K562 (cell line): ENCODE data around the gene SH3BP4. TPM values are rescaled to one million over a fixed set of nuclear protein-coding genes. Genes with fewer than 3 reads are reported as not detected.

Experiments
- ATAC-seq: fragments of 200-7000 bp; cut with Tn5 transposase; 3 replicates; pipeline ENCODE4 v1.9.1; 2020; ENCODE audit warnings: moderate library complexity
- BruUV-seq: library from RNA; stranded (reverse); fragments of 400-500 nt; replicated peaks from 2 replicates; lab custom pipeline; 2021; lab: Mats Ljungman, UMichigan
- CTCF ChIA-PET: fragments of 300-600 bp; formaldehyde crosslinking; extraction: SDS; loops from one replicate; lab custom pipeline; 2021; ENCODE audit warnings: low intra/inter-chr PET ratio; lab: Yijun Ruan, JAX
- POLR2A ChIA-PET: fragments of 300-600, 350-650 bp; sonication (Branson Sonifier 250); formaldehyde crosslinking; extraction: SDS; loops from one replicate; lab custom pipeline; 2021; ENCODE audit warnings: antibody characterized with exemption, inconsistent platforms; lab: Yijun Ruan, JAX
- DNase-seq, 4 experiments: peaks; one replicate each; pipeline versions ENCODE4 v3.0.0 to v3.0.0-alpha.2; 2011 to 2018; ENCODE audit warnings: low spot score in 3 of 4, mixed read lengths in 3 of 4; ENCODE audit errors: extremely low read depth in 1 of 4
- FAIRE-seq: peaks from 2 replicates; lab custom pipeline; 2011; peaks lifted over from hg19 to GRCh38; lab: Jason Lieb, UNC
- H2AFZ ChIP-seq: 2 replicates; pipeline ENCODE4 v1.6.0; 2011; ENCODE audit warnings: low read depth, low read length, control low read depth, inconsistent platforms
- H3K27ac ChIP-seq: fragments of 200-600 bp; 3 replicates; pipeline ENCODE4 v1.8.0; 2011; ENCODE audit warnings: low read depth, mild to moderate bottlenecking, control low read depth, inconsistent platforms, low read length, moderate library complexity, mixed read lengths; ENCODE audit errors: extremely low read depth
- H3K27me3 ChIP-seq, 2 experiments: fragments of 300-600 bp in 1 of 2; 2 replicates in 1 of 2; 3 replicates in 1 of 2; pipeline versions ENCODE4 v1.6.0 to v1.8.0; 2011; ENCODE audit warnings: inconsistent platforms in 2 of 2, low read length in 2 of 2, mild to moderate bottlenecking in 1 of 2, mixed read lengths in 1 of 2, moderate library complexity in 1 of 2; ENCODE audit not compliant: control insufficient read depth in 2 of 2, insufficient read depth in 2 of 2
- H3K36me3 ChIP-seq: fragments of 300-600 bp; 3 replicates; pipeline ENCODE4 v1.8.0; 2011; ENCODE audit warnings: mild to moderate bottlenecking, low read length, inconsistent platforms; ENCODE audit not compliant: control insufficient read depth, insufficient read depth
- H3K4me1 ChIP-seq, 2 experiments: fragments of 200-600 bp in 1 of 2; replicated peaks in 1 of 2; 2 replicates in 1 of 2; 3 replicates in 1 of 2; pipeline versions ENCODE4 v1.5.1 to v1.8.0; 2011; ENCODE audit warnings: inconsistent platforms in 2 of 2, low read length in 2 of 2, mild to moderate bottlenecking in 1 of 2, mixed read lengths in 1 of 2, moderate library complexity in 1 of 2; ENCODE audit not compliant: control insufficient read depth in 2 of 2, insufficient read depth in 2 of 2
- H3K4me2 ChIP-seq: 2 replicates; pipeline ENCODE4 v1.6.1; 2011; ENCODE audit warnings: low read length, control low read depth, inconsistent platforms, mixed read lengths; ENCODE audit not compliant: insufficient read depth
- H3K4me3 ChIP-seq: fragments of 200-600 bp; sonication (generic), shearing (Covaris generic); 2 replicates; pipeline ENCODE4 v1.5.1; 2016; ENCODE audit warnings: control low read depth, inconsistent platforms
- H3K79me2 ChIP-seq: fragments of 200-600 bp; 3 replicates; pipeline ENCODE4 v1.8.0; 2011; ENCODE audit warnings: low read length, inconsistent platforms; ENCODE audit not compliant: control insufficient read depth, insufficient read depth
- H3K9ac ChIP-seq, 2 experiments: 2 replicates each; pipeline versions ENCODE4 v1.6.0 to v1.6.1; 2011; ENCODE audit warnings: low read depth in 2 of 2, low read length in 2 of 2, control low read depth in 1 of 2, inconsistent platforms in 1 of 2, mild to moderate bottlenecking in 1 of 2, mixed read lengths in 1 of 2; ENCODE audit not compliant: insufficient read depth in 1 of 2
- H3K9me1 ChIP-seq: one replicate; pipeline ENCODE4 v1.6.0; 2011; ENCODE audit warnings: inconsistent platforms, mild to moderate bottlenecking, low read length, moderate library complexity; ENCODE audit not compliant: control insufficient read depth, insufficient read depth
- H3K9me3 ChIP-seq: replicated peaks from 2 replicates; pipeline ENCODE4 v1.5.1; 2011; ENCODE audit warnings: low read depth, low read length, inconsistent platforms; ENCODE audit not compliant: control insufficient read depth, insufficient read depth
- H4K20me1 ChIP-seq: replicated peaks from 2 replicates; pipeline ENCODE4 v1.6.1; 2011; ENCODE audit warnings: low read length, inconsistent platforms, mixed read lengths; ENCODE audit not compliant: control insufficient read depth, insufficient read depth
- ETV6 ChIP-seq, 3 experiments: fragments of 150-350 bp in 1 of 3; sonication (generic) in 1 of 3; formaldehyde crosslinking in 1 of 3; IDR thresholded peaks; 2 replicates each; pipeline versions ENCODE4 v1.6.1 to v1.8.0; 2014 to 2022; ENCODE audit warnings: borderline replicate concordance in 2 of 3, low read depth in 2 of 3, antibody characterized with exemption in 1 of 3, low read length in 1 of 3, mild to moderate bottlenecking in 1 of 3, missing genetic modification reagents in 1 of 3
- NBN ChIP-seq: fragments of 450-650 bp; IDR thresholded peaks from 2 replicates; pipeline ENCODE4 v1.6.1; 2016; ENCODE audit warnings: low read depth, mild to moderate bottlenecking
- ZNF584 ChIP-seq: fragments of 200-800 bp; sonication (Bioruptor generic); IDR thresholded peaks from 2 replicates; pipeline ENCODE4 v1.6.1; 2016; ENCODE audit warnings: low read depth, mild to moderate bottlenecking, missing genetic modification characterization, missing compliant biosample characterization
- in situ Hi-C: fragments of 300-500 bp; cut with MboI; formaldehyde crosslinking; loops from 4 replicates; pipeline ENCODE4 v1.15.0; 2018; ENCODE audit warnings: inconsistent platforms, mixed read lengths
- intact Hi-C: fragments of 100-400 bp; cut with micrococcal nuclease; formaldehyde crosslinking; loops from 2 replicates; pipeline ENCODE4 v1.14.2; 2022
- polyA plus RNA-seq, 8 experiments: library from polyadenylated mRNA; depleted of rRNA in 4 of 8; stranded (reverse) in 5 of 8; unstranded in 3 of 8; fragments of >200 nt; fragmentation: Nextera tagmentation in 2 of 8; fragmentation: Illumina TruSeq in 1 of 8; extraction: Ambion mirVana in 2 of 8; extraction: Trizol in 1 of 8; gene quantifications; 2 replicates each; pipeline versions ENCODE4 v1.2.1 to v1.2.3, GENCODE V29; 2011 to 2014; ENCODE audit warnings: inconsistent platforms in 1 of 8, missing spikeins in 1 of 8
- total RNA-seq, 7 experiments: library from RNA; depleted of rRNA in 6 of 7; stranded (reverse); fragments of >200 nt in 6 of 7; fragmentation: Illumina TruSeq in 2 of 7; extraction: Trizol in 2 of 7; gene quantifications; 2 replicates each; pipeline versions ENCODE4 v1.2.1 to v1.2.3, GENCODE V29; 2011 to 2021; ENCODE audit warnings: low replicate concordance in 1 of 7
- TF ChIP-seq, protein P1 (sequence below): sonication (generic); formaldehyde crosslinking; IDR thresholded peaks from 2 replicates; pipeline ENCODE4 v1.8.1; 2023; ENCODE audit warnings: mild to moderate bottlenecking, missing genetic modification reagents

SH3BP4 gene
- total and polyA plus RNA-seq, 9 of the 15 experiments (the other 6 are each of a cell fraction or from before 2014, with no cell fraction given) = 0.03 to 0.28 (median 0.27) TPM; not detected in 6

DNA sequence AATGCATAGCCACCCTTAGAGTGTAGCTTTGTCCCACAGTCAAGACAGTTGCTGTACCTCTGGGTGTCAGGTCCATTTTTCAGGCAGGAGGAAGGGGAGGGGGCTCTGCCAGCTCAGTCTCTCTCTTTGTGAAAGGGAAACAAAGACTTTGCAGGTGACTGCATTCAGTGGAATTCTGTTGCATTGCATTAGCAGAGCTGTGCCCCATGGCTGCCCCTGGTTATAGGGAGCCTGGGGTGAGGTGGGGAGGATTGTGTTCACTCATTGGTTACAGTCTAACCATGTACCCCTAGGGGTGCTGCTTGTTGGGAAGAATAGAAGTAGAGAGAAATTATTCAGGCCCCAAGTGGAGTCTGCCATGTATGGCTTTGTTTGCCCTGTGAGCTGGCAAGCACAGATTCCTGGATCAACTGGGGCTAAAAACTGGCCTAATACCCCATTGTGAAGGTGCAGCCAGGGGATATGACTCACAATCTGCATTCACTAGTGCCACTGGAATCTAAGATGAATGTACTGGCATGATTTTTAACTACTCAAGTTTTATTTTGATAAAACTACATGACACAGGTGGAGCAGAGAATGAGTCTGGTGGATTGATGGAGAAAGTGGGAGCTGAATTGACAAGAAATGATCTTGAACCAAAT, 118.4 kb downstream of the SH3BP4 start:
- H3K27ac ChIP-seq = no peak overlapping the region
- H3K9ac ChIP-seq = no peak overlapping the region
- H3K9me1 ChIP-seq = no peaks in the 10 kb centered on the region
- no peak overlapping the region for H3K4me2 ChIP-seq
- no peak overlapping the region for H2AFZ ChIP-seq
- no peaks in the 10 kb centered on the region for H3K79me2 ChIP-seq
- H3K27me3 ChIP-seq = no peaks in the 10 kb centered on the region; a peak in 2 of 5 replicates
- in situ Hi-C loops (no loop called here), intact Hi-C loops (no loop called here)
- POLR2A ChIA-PET = interaction anchor here (0.7 kb wide), 1 partner anchor 124 kb away, joined by 3 read pairs; no protein-coding TSS in a partner anchor
- DNase-seq (no peak), FAIRE-seq (no peak), ATAC-seq (no peak)
- no peak for TF ChIP-seq ETV6 (IDR thresholded peaks at IDR 0.05; ENCODE audit: borderline replicate concordance in 1 of 2, low read depth in 2 of 2, low read length in 1 of 2)
- no peak for TF ChIP-seq ETV6 (CRISPR knock-in tag; IDR thresholded peaks at IDR 0.05; ENCODE audit: borderline replicate concordance)
- TF ChIP-seq ZNF584 (CRISPR knock-in tag) = no peak
- TF ChIP-seq NBN = no peak
- TF ChIP-seq, protein P1, sequence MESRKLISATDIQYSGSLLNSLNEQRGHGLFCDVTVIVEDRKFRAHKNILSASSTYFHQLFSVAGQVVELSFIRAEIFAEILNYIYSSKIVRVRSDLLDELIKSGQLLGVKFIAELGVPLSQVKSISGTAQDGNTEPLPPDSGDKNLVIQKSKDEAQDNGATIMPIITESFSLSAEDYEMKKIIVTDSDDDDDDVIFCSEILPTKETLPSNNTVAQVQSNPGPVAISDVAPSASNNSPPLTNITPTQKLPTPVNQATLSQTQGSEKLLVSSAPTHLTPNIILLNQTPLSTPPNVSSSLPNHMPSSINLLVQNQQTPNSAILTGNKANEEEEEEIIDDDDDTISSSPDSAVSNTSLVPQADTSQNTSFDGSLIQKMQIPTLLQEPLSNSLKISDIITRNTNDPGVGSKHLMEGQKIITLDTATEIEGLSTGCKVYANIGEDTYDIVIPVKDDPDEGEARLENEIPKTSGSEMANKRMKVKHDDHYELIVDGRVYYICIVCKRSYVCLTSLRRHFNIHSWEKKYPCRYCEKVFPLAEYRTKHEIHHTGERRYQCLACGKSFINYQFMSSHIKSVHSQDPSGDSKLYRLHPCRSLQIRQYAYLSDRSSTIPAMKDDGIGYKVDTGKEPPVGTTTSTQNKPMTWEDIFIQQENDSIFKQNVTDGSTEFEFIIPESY (CRISPR knock-in tag) = no peak
- CTCF ChIA-PET = no interaction called here
- H3K9me3 ChIP-seq = no peaks in the 10 kb centered on the region
- no TSS peak for BruUV-seq
- no peaks in the 10 kb centered on the region for H4K20me1 ChIP-seq
- no peak overlapping the region for H3K4me3 ChIP-seq
- H3K36me3 ChIP-seq = no peaks in the 10 kb centered on the region
- no peaks in the 10 kb centered on the region for H3K4me1 ChIP-seq
